Endothelial cell of umbilical vein (primary cell): ENCODE data around the gene TTLL5. TPM values are rescaled to one million over a fixed set of nuclear protein-coding genes. Genes with fewer than 3 reads are reported as not detected.

Source experiments
- BruUV-seq: library from RNA; stranded (reverse); fragments of 400-500 nt; replicated peaks from 2 replicates; lab custom pipeline; 2021; lab: Mats Ljungman, UMichigan
- CTCF ChIA-PET: fragments of 300-600, 350-600 bp; sonication (Branson Sonifier 250); formaldehyde crosslinking; loops from one replicate; lab custom pipeline; 2021; ENCODE audit warnings: antibody characterized with exemption, inconsistent platforms; lab: Charles Lee
- POLR2A ChIA-PET: fragments of 300-600, 350-600 bp; sonication (Branson Sonifier 250); formaldehyde crosslinking; loops from one replicate; lab custom pipeline; 2021; ENCODE audit warnings: antibody characterized with exemption, inconsistent platforms; lab: Charles Lee
- DNase-seq: peaks from one replicate; pipeline ENCODE4 v3.0.0-alpha.2; 2011; ENCODE audit warnings: low read depth, low spot score
- FAIRE-seq: peaks from 2 replicates; lab custom pipeline; 2011; peaks lifted over from hg19 to GRCh38; lab: Jason Lieb, UNC
- H2AFZ ChIP-seq: 2 replicates; pipeline ENCODE4 v1.6.0; 2012; ENCODE audit warnings: low read depth, low read length, control low read depth, inconsistent platforms
- H3K27ac ChIP-seq: 2 replicates; pipeline ENCODE4 v1.5.1; 2011; ENCODE audit warnings: low read depth, mild to moderate bottlenecking, control low read depth, low read length, moderate library complexity; ENCODE audit not compliant: insufficient read depth
- H3K27me3 ChIP-seq, 2 experiments: 2 replicates each; pipeline versions ENCODE4 v1.6.0 to v1.6.1; 2011; ENCODE audit warnings: low read length in 2 of 2, mixed read lengths in 1 of 2; ENCODE audit not compliant: control insufficient read depth in 2 of 2, insufficient read depth in 2 of 2
- H3K36me3 ChIP-seq, 2 experiments: 2 replicates in 1 of 2; 3 replicates in 1 of 2; pipeline ENCODE4 v1.5.1; 2011; ENCODE audit warnings: low read length in 2 of 2, mild to moderate bottlenecking in 1 of 2, moderate library complexity in 1 of 2; ENCODE audit not compliant: control insufficient read depth in 2 of 2, insufficient read depth in 2 of 2; ENCODE audit errors: extremely low read depth in 1 of 2
- H3K4me1 ChIP-seq: 3 replicates; pipeline ENCODE4 v1.5.1; 2011; ENCODE audit warnings: mild to moderate bottlenecking, low read length; ENCODE audit not compliant: control insufficient read depth, insufficient read depth; ENCODE audit errors: extremely low read depth
- H3K4me2 ChIP-seq: 2 replicates; pipeline ENCODE4 v1.6.1; 2011; ENCODE audit warnings: low read length, control low read depth, mixed read lengths; ENCODE audit not compliant: insufficient read depth
- H3K4me3 ChIP-seq, 3 experiments: fragments of 200-600 bp in 1 of 3; sonication (generic), shearing (Covaris generic) in 1 of 3; replicated peaks in 1 of 3; 2 replicates each; pipeline ENCODE4 v1.5.1; 2011 to 2016; ENCODE audit warnings: control low read depth in 3 of 3, low read length in 3 of 3, mild to moderate bottlenecking in 2 of 3, inconsistent platforms in 1 of 3, low read depth in 1 of 3, moderate library complexity in 1 of 3; ENCODE audit not compliant: insufficient read depth in 1 of 3
- H3K79me2 ChIP-seq: 2 replicates; pipeline ENCODE4 v1.6.0; 2012; ENCODE audit warnings: low read length, inconsistent platforms; ENCODE audit not compliant: control insufficient read depth, insufficient read depth
- H3K9ac ChIP-seq: replicated peaks from 2 replicates; pipeline ENCODE3; 2011; ENCODE audit warnings: low read length, control low read depth; ENCODE audit not compliant: insufficient read depth; ENCODE audit errors: extremely low read depth
- H3K9me1 ChIP-seq: replicated peaks from 3 replicates; pipeline ENCODE4 v1.6.0; 2011; ENCODE audit warnings: mild to moderate bottlenecking, low read length; ENCODE audit not compliant: control insufficient read depth, insufficient read depth; ENCODE audit errors: extremely low read depth
- H3K9me3 ChIP-seq: replicated peaks from 2 replicates; pipeline ENCODE4 v1.5.1; 2012; ENCODE audit warnings: low read length, inconsistent platforms; ENCODE audit not compliant: control insufficient read depth, insufficient read depth
- H4K20me1 ChIP-seq: replicated peaks from 2 replicates; pipeline ENCODE3; 2011; ENCODE audit warnings: mild to moderate bottlenecking, low read length; ENCODE audit not compliant: control insufficient read depth, insufficient read depth; ENCODE audit errors: extremely low read depth
- EZH2 ChIP-seq: IDR thresholded peaks from 2 replicates; pipeline ENCODE4 v1.6.1; 2012; ENCODE audit warnings: borderline replicate concordance, low read depth, mild to moderate bottlenecking, moderate library complexity, low read length, inconsistent platforms; ENCODE audit not compliant: severe bottlenecking
- FOS ChIP-seq: IDR thresholded peaks from 2 replicates; pipeline ENCODE4 v1.6.1; 2011; ENCODE audit warnings: mild to moderate bottlenecking, low read length, moderate library complexity, borderline replicate concordance; ENCODE audit not compliant: insufficient read depth
- GATA2 ChIP-seq: IDR thresholded peaks from 2 replicates; pipeline ENCODE4 v1.7.0; 2011; ENCODE audit warnings: low read depth, mild to moderate bottlenecking, moderate library complexity, mixed read lengths, low read length; ENCODE audit not compliant: insufficient read length, insufficient read depth
- JUN ChIP-seq: IDR thresholded peaks from 2 replicates; pipeline ENCODE4 v1.6.1; 2011; ENCODE audit warnings: borderline replicate concordance, low read depth; ENCODE audit not compliant: insufficient read length, insufficient read depth
- MYC ChIP-seq: IDR thresholded peaks from one replicate; pipeline ENCODE4 v1.6.1; 2011; ENCODE audit warnings: mild to moderate bottlenecking, low read depth, low read length
- POLR2A ChIP-seq: IDR thresholded peaks from 2 replicates; pipeline ENCODE4 v1.6.1; 2012; ENCODE audit warnings: low read depth, mild to moderate bottlenecking, control low read depth, low read length
- POLR2AphosphoS5 ChIP-seq: IDR thresholded peaks from 2 replicates; pipeline ENCODE4 v1.6.1; 2012; ENCODE audit warnings: low read depth, mild to moderate bottlenecking, control low read depth, low read length, moderate library complexity; ENCODE audit not compliant: insufficient read depth
- dilution Hi-C: fragments of 300-500 bp; cut with MboI; formaldehyde crosslinking; loops from one replicate; pipeline ENCODE4 v1.15.0; 2019; ENCODE audit warnings: low sequenced_read_pairs; ENCODE audit not compliant: extremely low pct_ligation_motif_present
- intact Hi-C: fragments of 100-400 bp; cut with micrococcal nuclease; formaldehyde crosslinking; loops from one replicate; pipeline ENCODE4 v1.10.0; 2022
- polyA plus RNA-seq, 4 experiments: library from polyadenylated mRNA; depleted of rRNA in 3 of 4; stranded (reverse) in 3 of 4; unstranded in 1 of 4; fragments of >200 nt; gene quantifications; 2 replicates each; pipeline versions ENCODE4 v1.2.1 to v1.2.3, GENCODE V29; 2011 to 2012; ENCODE audit warnings: missing spikeins in 1 of 4
- total RNA-seq: library from RNA; stranded (reverse); gene quantifications from 2 replicates; pipeline ENCODE4 v1.2.3, GENCODE V29; 2021
- TF ChIP-seq, protein P1 (sequence below), 2 donors: IDR thresholded peaks; 1 replicate in 1 of 2; 2 replicates in 1 of 2; pipeline ENCODE4 v1.5.1; 2011; ENCODE audit warnings: low read length in 2 of 2, mild to moderate bottlenecking in 2 of 2, moderate library complexity in 2 of 2, control low read depth in 1 of 2, inconsistent platforms in 1 of 2, low read depth in 1 of 2; ENCODE audit not compliant: insufficient read depth in 1 of 2; ENCODE audit errors: extremely low read depth in 1 of 2
- TF ChIP-seq, protein P2 (sequence below): IDR thresholded peaks from 2 replicates; pipeline ENCODE4 v1.6.1; 2011; ENCODE audit not compliant: insufficient read depth, insufficient read length

Gene TTLL5
- total and polyA plus RNA-seq, 2 donors (not counting 3 experiments of a cell fraction or from before 2014, with no cell fraction given) = 33.2 to 93.6 TPM

DNA sequence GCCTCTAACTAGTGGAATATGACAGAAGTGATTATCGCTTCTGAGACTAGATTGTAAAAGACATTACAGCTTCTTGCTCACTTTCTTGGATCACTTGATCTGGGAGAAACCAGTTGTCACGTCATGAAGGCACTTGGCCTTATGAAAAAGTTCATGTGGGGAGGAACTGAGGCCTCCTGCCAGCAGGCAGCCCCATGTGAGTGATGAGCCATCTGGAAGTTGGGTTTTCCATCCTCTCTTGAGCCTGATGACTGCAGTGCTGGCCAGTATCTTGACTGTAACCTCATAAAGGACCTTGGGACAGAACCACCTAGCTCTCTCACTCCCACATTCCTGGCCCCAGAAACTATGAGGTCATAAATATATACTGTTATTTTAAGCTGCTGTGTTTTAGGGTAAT lies 28.0 kb downstream of the TTLL5 start:
- intact Hi-C loops (no loop called here), dilution Hi-C loops (no loop called here)
- Histone ChIP-seq H3K9ac (no peak overlapping the region), H3K9me1 (no peaks in the 10 kb centered on the region), H3K27me3 (no peaks in the 10 kb centered on the region), H3K27ac (no peak overlapping the region), H4K20me1 (no peaks in the 10 kb centered on the region), H3K36me3 (peaks cover 6 to 16% of the 10 kb centered on the region in 2 experiments), H3K4me2 (no peak overlapping the region), H3K79me2 (peaks cover 2% of the 10 kb centered on the region), H3K9me3 (no peaks in the 10 kb centered on the region), H3K4me3 (no peak overlapping the region), H2AFZ (no peak overlapping the region), H3K4me1 (peaks cover 12% of the 10 kb centered on the region)
- no peak for TF ChIP-seq POLR2A
- TF ChIP-seq EZH2 = no peak
- TF ChIP-seq MYC = no peak
- TF ChIP-seq POLR2AphosphoS5 = no peak
- TF ChIP-seq, protein P1, sequence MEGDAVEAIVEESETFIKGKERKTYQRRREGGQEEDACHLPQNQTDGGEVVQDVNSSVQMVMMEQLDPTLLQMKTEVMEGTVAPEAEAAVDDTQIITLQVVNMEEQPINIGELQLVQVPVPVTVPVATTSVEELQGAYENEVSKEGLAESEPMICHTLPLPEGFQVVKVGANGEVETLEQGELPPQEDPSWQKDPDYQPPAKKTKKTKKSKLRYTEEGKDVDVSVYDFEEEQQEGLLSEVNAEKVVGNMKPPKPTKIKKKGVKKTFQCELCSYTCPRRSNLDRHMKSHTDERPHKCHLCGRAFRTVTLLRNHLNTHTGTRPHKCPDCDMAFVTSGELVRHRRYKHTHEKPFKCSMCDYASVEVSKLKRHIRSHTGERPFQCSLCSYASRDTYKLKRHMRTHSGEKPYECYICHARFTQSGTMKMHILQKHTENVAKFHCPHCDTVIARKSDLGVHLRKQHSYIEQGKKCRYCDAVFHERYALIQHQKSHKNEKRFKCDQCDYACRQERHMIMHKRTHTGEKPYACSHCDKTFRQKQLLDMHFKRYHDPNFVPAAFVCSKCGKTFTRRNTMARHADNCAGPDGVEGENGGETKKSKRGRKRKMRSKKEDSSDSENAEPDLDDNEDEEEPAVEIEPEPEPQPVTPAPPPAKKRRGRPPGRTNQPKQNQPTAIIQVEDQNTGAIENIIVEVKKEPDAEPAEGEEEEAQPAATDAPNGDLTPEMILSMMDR (IDR thresholded peaks at IDR 0.05; ENCODE audit: extremely low read depth in 1 of 2, insufficient read depth in 1 of 2, low read depth in 1 of 2, low read length in 2 of 2) = no peak
- no peak for TF ChIP-seq FOS
- TF ChIP-seq, protein P2, sequence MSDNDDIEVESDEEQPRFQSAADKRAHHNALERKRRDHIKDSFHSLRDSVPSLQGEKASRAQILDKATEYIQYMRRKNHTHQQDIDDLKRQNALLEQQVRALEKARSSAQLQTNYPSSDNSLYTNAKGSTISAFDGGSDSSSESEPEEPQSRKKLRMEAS = no peak
- no peak for TF ChIP-seq JUN
- no peak for TF ChIP-seq GATA2
- ChIA-PET POLR2A (no interaction called here), CTCF (interaction anchor here (1.4 to 2.2 kb wide), 2 partner anchors 14 to 20 kb away, joined by 3 to 9 read pairs; no protein-coding TSS in a partner anchor)
- FAIRE-seq = peak; percentile 4
- BruUV-seq = no TSS peak
- DNase-seq = no peak
